ENCODE data around the gene COQ8B. TPM values are rescaled to one million over a fixed set of nuclear protein-coding genes. Genes with fewer than 3 reads are reported as not detected.

Gene COQ8B
- polyA plus RNA-seq, 1 experiment = 35.3 TPM

DNA sequence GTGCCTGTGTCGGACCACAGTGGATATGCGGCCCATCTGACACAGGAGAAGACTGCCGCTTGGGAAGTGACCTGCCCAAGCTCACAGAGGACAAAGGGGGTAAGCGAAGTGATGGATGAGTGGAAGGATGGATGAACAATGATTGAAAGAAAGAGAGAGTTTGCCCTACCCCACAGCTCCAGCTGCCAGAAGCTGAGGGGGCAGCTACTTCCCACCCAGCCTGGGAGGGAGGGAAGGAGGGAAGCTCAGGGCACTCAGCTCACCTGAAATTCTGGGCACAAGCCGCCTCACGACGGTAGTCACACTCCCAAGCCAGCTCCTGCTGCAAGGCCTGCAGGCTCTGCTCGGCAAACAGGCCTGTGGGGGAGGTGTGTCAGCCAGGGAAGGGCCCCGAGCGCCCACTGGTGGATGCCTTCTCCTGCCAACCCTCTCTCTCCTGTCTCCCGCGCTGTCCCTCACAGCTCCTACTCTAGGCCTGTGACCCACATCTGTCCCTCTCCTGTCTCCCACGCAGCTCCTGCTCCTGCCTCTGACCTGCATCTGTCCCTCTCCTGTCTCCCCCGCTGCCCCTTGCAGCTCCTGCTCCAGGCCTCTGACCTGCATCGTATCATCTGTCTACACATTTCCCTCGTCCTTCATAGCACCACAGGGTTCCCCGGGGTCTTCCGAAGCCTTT is 14.2 kb downstream of the COQ8B start:
- ChIA-PET POLR2A (interaction anchor here (0.5 kb wide), 1 partner anchor 663 kb away, joined by 13 read pairs; no protein-coding TSS in a partner anchor), CTCF (interaction anchor here (0.8 to 1.7 kb wide), 5 partner anchors 11 to 106 kb away, joined by 3 to 9 read pairs (median 4); partner anchors contain the start of gene NUMBL)
- H3K27me3 ChIP-seq (ENCODE audit: control insufficient read depth, insufficient read depth, low read length) = no peaks in the 10 kb centered on the region
- DNase-seq (ENCODE audit: low read depth) = no peak
- TF ChIP-seq, protein P1, sequence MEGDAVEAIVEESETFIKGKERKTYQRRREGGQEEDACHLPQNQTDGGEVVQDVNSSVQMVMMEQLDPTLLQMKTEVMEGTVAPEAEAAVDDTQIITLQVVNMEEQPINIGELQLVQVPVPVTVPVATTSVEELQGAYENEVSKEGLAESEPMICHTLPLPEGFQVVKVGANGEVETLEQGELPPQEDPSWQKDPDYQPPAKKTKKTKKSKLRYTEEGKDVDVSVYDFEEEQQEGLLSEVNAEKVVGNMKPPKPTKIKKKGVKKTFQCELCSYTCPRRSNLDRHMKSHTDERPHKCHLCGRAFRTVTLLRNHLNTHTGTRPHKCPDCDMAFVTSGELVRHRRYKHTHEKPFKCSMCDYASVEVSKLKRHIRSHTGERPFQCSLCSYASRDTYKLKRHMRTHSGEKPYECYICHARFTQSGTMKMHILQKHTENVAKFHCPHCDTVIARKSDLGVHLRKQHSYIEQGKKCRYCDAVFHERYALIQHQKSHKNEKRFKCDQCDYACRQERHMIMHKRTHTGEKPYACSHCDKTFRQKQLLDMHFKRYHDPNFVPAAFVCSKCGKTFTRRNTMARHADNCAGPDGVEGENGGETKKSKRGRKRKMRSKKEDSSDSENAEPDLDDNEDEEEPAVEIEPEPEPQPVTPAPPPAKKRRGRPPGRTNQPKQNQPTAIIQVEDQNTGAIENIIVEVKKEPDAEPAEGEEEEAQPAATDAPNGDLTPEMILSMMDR (IDR thresholded peaks at IDR 0.05; ENCODE audit: insufficient read depth, low read depth, low read length) = peak; percentile 55
- no peak overlapping the region for H3K4me3 ChIP-seq (ENCODE audit: low read depth, low read length)
- H3K36me3 ChIP-seq (ENCODE audit: control insufficient read depth, insufficient read depth, low read length) = peaks cover 29% of the 10 kb centered on the region

DNA sequence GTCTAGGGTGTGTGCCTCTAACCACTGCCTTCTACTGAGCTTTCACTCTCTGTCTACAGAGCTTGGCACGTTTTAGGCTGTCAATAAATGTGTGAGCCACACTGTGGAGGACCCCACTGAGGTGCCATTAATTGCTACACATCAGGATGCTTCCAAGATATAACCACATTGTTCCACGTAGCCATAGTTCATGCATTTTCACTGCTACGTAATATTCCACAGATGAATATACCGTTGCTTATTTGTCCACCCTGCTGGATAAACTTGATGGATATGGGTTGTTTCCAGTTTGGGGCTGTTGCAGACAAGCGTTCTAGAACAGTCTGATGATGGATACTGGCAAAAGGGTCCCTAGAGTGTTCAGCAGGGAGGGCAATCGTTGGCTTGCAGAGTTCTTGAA is 14.9 kb downstream of the COQ8B start:
- CTCF ChIA-PET = interaction anchor here (0.6 to 1.7 kb wide), 5 partner anchors 8 to 97 kb away, joined by 3 to 9 read pairs (median 5); partner anchors contain the start of genes EGLN2 and NUMBL
- DNase-seq (ENCODE audit: low read depth) = no peak
- POLR2A ChIA-PET = interaction anchor here (0.6 kb wide), 1 partner anchor 11 kb away, joined by 3 read pairs; no protein-coding TSS in a partner anchor
- H3K4me3 ChIP-seq (ENCODE audit: low read depth, low read length) = no peak overlapping the region
- H3K27me3 ChIP-seq (ENCODE audit: control insufficient read depth, insufficient read depth, low read length) = no peaks in the 10 kb centered on the region
- TF ChIP-seq, protein P1 (IDR thresholded peaks at IDR 0.05; ENCODE audit: insufficient read depth, low read depth, low read length) = no peak
- peaks cover 29% of the 10 kb centered on the region for H3K36me3 ChIP-seq (ENCODE audit: control insufficient read depth, insufficient read depth, low read length)

DNA sequence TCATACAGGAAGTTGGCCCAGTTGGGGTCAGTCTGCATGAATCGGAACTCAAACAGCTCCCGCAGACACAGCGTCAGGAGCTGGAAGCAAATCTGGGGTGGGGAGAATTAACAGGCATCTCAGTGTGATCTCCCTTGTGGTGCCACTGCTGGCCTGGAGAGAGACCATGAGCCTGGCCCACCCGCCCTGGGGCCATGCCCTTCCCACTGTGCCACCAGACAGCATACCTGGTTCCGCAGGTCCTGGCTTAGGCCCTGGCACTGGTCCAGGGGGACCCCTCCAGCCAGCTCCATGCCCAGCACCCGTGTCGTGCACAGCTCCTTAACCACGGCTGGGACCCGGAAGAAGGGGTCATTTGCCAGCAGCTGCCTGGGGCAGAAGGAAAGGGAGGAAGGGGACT is 16.6 kb downstream of the COQ8B start:
- DNase-seq (ENCODE audit: low read depth) = no peak
- ChIA-PET POLR2A (no interaction called here), CTCF (interaction anchor here (0.7 to 1.6 kb wide), 2 partner anchors 9 to 234 kb away, joined by 3 to 4 read pairs; partner anchors contain the start of genes BLVRB and NUMBL)

DNA sequence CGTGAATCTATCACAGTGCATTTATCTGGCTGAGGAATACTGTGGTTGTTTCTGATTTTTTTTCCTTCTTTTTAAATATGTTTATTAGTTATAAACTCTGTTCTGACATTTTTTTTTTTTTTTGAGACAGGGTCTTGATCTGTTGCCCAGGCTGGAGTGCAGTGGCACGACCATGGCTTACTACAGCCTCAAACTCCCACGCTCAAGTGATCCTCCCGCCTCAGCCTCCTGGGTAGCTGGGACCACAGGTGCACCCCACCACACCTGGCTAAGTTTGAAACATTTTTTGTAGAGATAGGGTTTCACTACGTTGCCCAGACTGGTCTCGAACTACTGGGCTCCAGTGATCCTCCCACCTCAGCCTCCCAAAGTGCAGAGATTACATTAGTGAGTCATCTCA is 19.7 kb downstream of the COQ8B start:
- no peak for DNase-seq (ENCODE audit: low read depth)
- POLR2A ChIA-PET = no interaction called here
- Histone ChIP-seq H3K4me3 (ENCODE audit: low read depth, low read length) (no peak overlapping the region), H3K36me3 (ENCODE audit: control insufficient read depth, insufficient read depth, low read length) (peaks cover 27% of the 10 kb centered on the region), H3K27me3 (ENCODE audit: control insufficient read depth, insufficient read depth, low read length) (no peaks in the 10 kb centered on the region)
- CTCF ChIA-PET = no interaction called here
- TF ChIP-seq, protein P1 (IDR thresholded peaks at IDR 0.05; ENCODE audit: insufficient read depth, low read depth, low read length) = no peak

More for the DNA sequence above, 16.6 kb downstream of the COQ8B start:
- Histone ChIP-seq H3K4me3 (ENCODE audit: low read depth, low read length) (no peak overlapping the region), H3K27me3 (ENCODE audit: control insufficient read depth, insufficient read depth, low read length) (no peaks in the 10 kb centered on the region), H3K36me3 (ENCODE audit: control insufficient read depth, insufficient read depth, low read length) (peaks cover 32% of the 10 kb centered on the region)
- TF ChIP-seq, protein P1 (IDR thresholded peaks at IDR 0.05; ENCODE audit: insufficient read depth, low read depth, low read length) = no peak

DNA sequence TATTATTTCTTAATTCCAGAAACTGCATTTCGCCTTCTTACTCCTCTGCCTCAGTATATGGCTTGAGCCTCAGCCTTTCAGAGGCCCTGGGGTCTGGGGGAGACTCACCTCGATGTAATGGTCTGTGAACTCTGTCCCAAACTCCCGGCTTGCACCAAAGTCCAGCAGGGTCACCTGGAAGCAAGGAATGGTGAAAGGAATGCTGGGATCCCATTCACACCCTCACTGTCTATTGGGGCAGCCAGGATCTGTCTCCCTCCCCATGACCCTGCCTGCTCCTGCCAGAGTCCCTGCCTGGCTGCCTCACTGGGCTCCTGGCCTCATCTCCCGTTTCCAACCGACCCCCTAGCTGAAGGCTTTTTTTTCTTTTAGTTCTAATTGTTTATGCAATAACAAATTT is 20.8 kb downstream of the COQ8B start:
- H3K4me3 ChIP-seq (ENCODE audit: low read depth, low read length) = no peak overlapping the region
- TF ChIP-seq, protein P1 (IDR thresholded peaks at IDR 0.05; ENCODE audit: insufficient read depth, low read depth, low read length) = no peak
- POLR2A ChIA-PET = no interaction called here
- CTCF ChIA-PET = interaction anchor here (0.6 kb wide), 1 partner anchor 28 kb away, joined by 3 read pairs; no protein-coding TSS in a partner anchor
- no peaks in the 10 kb centered on the region for H3K27me3 ChIP-seq (ENCODE audit: control insufficient read depth, insufficient read depth, low read length)
- peaks cover 29% of the 10 kb centered on the region for H3K36me3 ChIP-seq (ENCODE audit: control insufficient read depth, insufficient read depth, low read length)
- no peak for DNase-seq (ENCODE audit: low read depth)

Data from BJ (cell line).